ENCODE data around the gene RRP9.
"Not testable (repeated sequence)": the region's sequence is repeated elsewhere in the genome, so short reads cannot be mapped to it uniquely, and the experiment has no call there.

The RRP9 gene

GRCh38 chr3:51940648-51941462 lies 849 bp downstream of the RRP9 start:
- H3K4me3 ChIP-seq (ENCODE audit: low read depth, low read length): peak overlapping the region; percentile 89

- no peak overlapping the region for H3K4me3 ChIP-seq (ENCODE audit: low read depth, low read length)
Observed at GRCh38 chr3:51938780-51939425, 2.8 kb downstream of the RRP9 start.

- H3K4me3 ChIP-seq (ENCODE audit: low read depth, low read length): no peak overlapping the region
Observed at GRCh38 chr3:51937611-51938450, 3.9 kb downstream of the RRP9 start.

- H3K4me3 ChIP-seq (ENCODE audit: low read depth, low read length): no peak overlapping the region
Observed at GRCh38 chr3:51937014-51937413, 4.7 kb downstream of the RRP9 start.

GRCh38 chr3:51935886-51936755 lies 5.6 kb downstream of the RRP9 start:
- H3K4me3 ChIP-seq (ENCODE audit: low read depth, low read length): no peak overlapping the region

- H3K4me3 ChIP-seq (ENCODE audit: low read depth, low read length): no peak overlapping the region
Observed at GRCh38 chr3:51934991-51935885, 6.5 kb downstream of the RRP9 start.

GRCh38 chr3:51934139-51934850 lies 7.4 kb downstream of the RRP9 start:
- no peak overlapping the region for H3K4me3 ChIP-seq (ENCODE audit: low read depth, low read length)

GRCh38 chr3:51933471-51934138 lies 8.1 kb downstream of the RRP9 start:
- no peak overlapping the region for H3K4me3 ChIP-seq (ENCODE audit: low read depth, low read length)

GRCh38 chr3:51932471-51933370 lies 9.0 kb downstream of the RRP9 start:
- no peak overlapping the region for H3K4me3 ChIP-seq (ENCODE audit: low read depth, low read length)

- H3K4me3 ChIP-seq (ENCODE audit: low read depth, low read length): no peak overlapping the region
Observed at GRCh38 chr3:51931756-51932155, 9.9 kb downstream of the RRP9 start.

GRCh38 chr3:51930439-51930838 lies 11.3 kb downstream of the RRP9 start:
- no peak overlapping the region for H3K4me3 ChIP-seq (ENCODE audit: low read depth, low read length)

- no peak overlapping the region for H3K4me3 ChIP-seq (ENCODE audit: low read depth, low read length)
Observed at GRCh38 chr3:51929420-51930003, 12.2 kb downstream of the RRP9 start.

- not testable (repeated sequence) for H3K4me3 ChIP-seq (ENCODE audit: low read depth, low read length)
Observed at GRCh38 chr3:51928981-51929380, 12.7 kb downstream of the RRP9 start.

- no peak overlapping the region for H3K4me3 ChIP-seq (ENCODE audit: low read depth, low read length)
Observed at GRCh38 chr3:51928438-51928837, 13.3 kb downstream of the RRP9 start.

GRCh38 chr3:51927061-51927977 lies 14.4 kb downstream of the RRP9 start:
- no peak overlapping the region for H3K4me3 ChIP-seq (ENCODE audit: low read depth, low read length)

GRCh38 chr3:51921081-51921578 lies 20.6 kb downstream of the RRP9 start:
- H3K4me3 ChIP-seq (ENCODE audit: low read depth, low read length): no peak overlapping the region

All from iPS-11a (cell line).